Activated naive CD4-positive, alpha-beta T cell treated with anti-CD3 and anti-CD28 coated beads, Interleukin-2, amount 50 U/mL, for 24 hours (primary cell): Measurements from ENCODE around the gene TULP3.

Experiments
- H3K27ac Mint-ChIP-seq: one replicate; pipeline ENCODE4 v1.8.0; 2021; ENCODE audit warnings: mild to moderate bottlenecking, mixed read lengths
- H3K27me3 Mint-ChIP-seq: one replicate; pipeline ENCODE4 v1.8.0; 2021; ENCODE audit warnings: mixed read lengths
- H3K36me3 Mint-ChIP-seq: one replicate; pipeline ENCODE4 v1.8.0; 2021; ENCODE audit warnings: mixed read lengths
- H3K4me1 Mint-ChIP-seq: one replicate; pipeline ENCODE4 v1.8.0; 2021; ENCODE audit warnings: mixed read lengths
- H3K4me3 Mint-ChIP-seq: one replicate; pipeline ENCODE4 v1.8.0; 2021; ENCODE audit warnings: mild to moderate bottlenecking, mixed read lengths
- H3K9me3 Mint-ChIP-seq: one replicate; pipeline ENCODE4 v1.8.0; 2021; ENCODE audit warnings: mixed read lengths

The TULP3 gene

GRCh38 chr12:2963760-2964292 lies 73.1 kb downstream of the TULP3 start:
- Mint-ChIP-seq H3K4me1 (peaks cover 14% of the 10 kb centered on the region), H3K27me3 (peaks cover 21% of the 10 kb centered on the region), H3K9me3 (no peaks in the 10 kb centered on the region), H3K36me3 (no peaks in the 10 kb centered on the region), H3K4me3 (no peak overlapping the region), H3K27ac (no peak overlapping the region)

GRCh38 chr12:2967651-2968050 lies 77.0 kb downstream of the TULP3 start:
- H3K27me3 Mint-ChIP-seq, result peaks cover 14% of the 10 kb centered on the region
- no peaks in the 10 kb centered on the region for H3K4me1 Mint-ChIP-seq
- no peak overlapping the region for H3K4me3 Mint-ChIP-seq
- H3K9me3 Mint-ChIP-seq, result no peaks in the 10 kb centered on the region
- no peak overlapping the region for H3K27ac Mint-ChIP-seq
- no peaks in the 10 kb centered on the region for H3K36me3 Mint-ChIP-seq

GRCh38 chr12:2970744-2971143 lies 80.1 kb downstream of the TULP3 start:
- Mint-ChIP-seq H3K36me3 (no peaks in the 10 kb centered on the region), H3K9me3 (no peaks in the 10 kb centered on the region), H3K4me1 (no peaks in the 10 kb centered on the region), H3K27me3 (peaks cover 6% of the 10 kb centered on the region), H3K4me3 (no peak overlapping the region), H3K27ac (no peak overlapping the region)

- peaks cover 5% of the 10 kb centered on the region for H3K27me3 Mint-ChIP-seq
- no peaks in the 10 kb centered on the region for H3K9me3 Mint-ChIP-seq
- no peaks in the 10 kb centered on the region for H3K36me3 Mint-ChIP-seq
- no peaks in the 10 kb centered on the region for H3K4me1 Mint-ChIP-seq
- H3K27ac Mint-ChIP-seq, result no peak overlapping the region
- no peak overlapping the region for H3K4me3 Mint-ChIP-seq
Observed at GRCh38 chr12:2973566-2973965, 82.9 kb downstream of the TULP3 start.

GRCh38 chr12:2974560-2974971 lies 83.9 kb downstream of the TULP3 start:
- no peaks in the 10 kb centered on the region for H3K9me3 Mint-ChIP-seq
- H3K4me3 Mint-ChIP-seq, result no peak overlapping the region
- no peaks in the 10 kb centered on the region for H3K4me1 Mint-ChIP-seq
- H3K36me3 Mint-ChIP-seq, result no peaks in the 10 kb centered on the region
- peaks cover 5% of the 10 kb centered on the region for H3K27me3 Mint-ChIP-seq
- H3K27ac Mint-ChIP-seq, result no peak overlapping the region

GRCh38 chr12:2976581-2976996 lies 85.9 kb downstream of the TULP3 start:
- H3K4me3 Mint-ChIP-seq, result no peak overlapping the region
- H3K4me1 Mint-ChIP-seq, result no peaks in the 10 kb centered on the region
- peaks cover 3% of the 10 kb centered on the region for H3K27me3 Mint-ChIP-seq
- H3K27ac Mint-ChIP-seq, result no peak overlapping the region
- H3K9me3 Mint-ChIP-seq, result no peaks in the 10 kb centered on the region
- H3K36me3 Mint-ChIP-seq, result no peaks in the 10 kb centered on the region

GRCh38 chr12:2977776-2978175 lies 87.1 kb downstream of the TULP3 start:
- H3K27ac Mint-ChIP-seq, result no peak overlapping the region
- H3K27me3 Mint-ChIP-seq, result peaks cover 3% of the 10 kb centered on the region
- no peaks in the 10 kb centered on the region for H3K4me1 Mint-ChIP-seq
- H3K36me3 Mint-ChIP-seq, result no peaks in the 10 kb centered on the region
- no peaks in the 10 kb centered on the region for H3K9me3 Mint-ChIP-seq
- H3K4me3 Mint-ChIP-seq, result no peak overlapping the region

- H3K4me1 Mint-ChIP-seq, result no peaks in the 10 kb centered on the region
- H3K27ac Mint-ChIP-seq, result no peak overlapping the region
- H3K9me3 Mint-ChIP-seq, result no peaks in the 10 kb centered on the region
- no peaks in the 10 kb centered on the region for H3K36me3 Mint-ChIP-seq
- H3K27me3 Mint-ChIP-seq, result no peaks in the 10 kb centered on the region
- H3K4me3 Mint-ChIP-seq, result no peak overlapping the region
Observed at GRCh38 chr12:2979806-2980205, 89.1 kb downstream of the TULP3 start.

- Mint-ChIP-seq H3K4me3 (no peak overlapping the region), H3K27ac (no peak overlapping the region), H3K27me3 (no peaks in the 10 kb centered on the region), H3K4me1 (no peaks in the 10 kb centered on the region), H3K36me3 (no peaks in the 10 kb centered on the region), H3K9me3 (no peaks in the 10 kb centered on the region)
Observed at GRCh38 chr12:2980630-2981029, 89.9 kb downstream of the TULP3 start.

GRCh38 chr12:2982361-2982760 lies 91.7 kb downstream of the TULP3 start:
- Mint-ChIP-seq H3K27ac (no peak overlapping the region), H3K4me1 (no peaks in the 10 kb centered on the region), H3K4me3 (no peak overlapping the region), H3K9me3 (no peaks in the 10 kb centered on the region), H3K27me3 (peaks cover 1% of the 10 kb centered on the region), H3K36me3 (no peaks in the 10 kb centered on the region)

GRCh38 chr12:2984249-2984648 lies 93.6 kb downstream of the TULP3 start:
- H3K27me3 Mint-ChIP-seq, result peaks cover 1% of the 10 kb centered on the region
- no peaks in the 10 kb centered on the region for H3K36me3 Mint-ChIP-seq
- H3K27ac Mint-ChIP-seq, result no peak overlapping the region
- H3K4me1 Mint-ChIP-seq, result no peaks in the 10 kb centered on the region
- H3K9me3 Mint-ChIP-seq, result no peaks in the 10 kb centered on the region
- H3K4me3 Mint-ChIP-seq, result no peak overlapping the region

- Mint-ChIP-seq H3K4me1 (no peaks in the 10 kb centered on the region), H3K36me3 (no peaks in the 10 kb centered on the region), H3K4me3 (no peak overlapping the region), H3K27ac (no peak overlapping the region), H3K27me3 (peaks cover 1% of the 10 kb centered on the region), H3K9me3 (peaks cover 1% of the 10 kb centered on the region)
Observed at GRCh38 chr12:2984698-2985097, 94.0 kb downstream of the TULP3 start.

- Mint-ChIP-seq H3K27me3 (peaks cover 1% of the 10 kb centered on the region), H3K4me1 (no peaks in the 10 kb centered on the region), H3K9me3 (peaks cover 5% of the 10 kb centered on the region), H3K27ac (no peak overlapping the region), H3K36me3 (no peaks in the 10 kb centered on the region), H3K4me3 (no peak overlapping the region)
Observed at GRCh38 chr12:2986876-2987275, 96.2 kb downstream of the TULP3 start.

- Mint-ChIP-seq H3K27me3 (peaks cover 1% of the 10 kb centered on the region), H3K4me3 (no peak overlapping the region), H3K4me1 (no peaks in the 10 kb centered on the region), H3K9me3 (peaks cover 5% of the 10 kb centered on the region), H3K27ac (no peak overlapping the region), H3K36me3 (no peaks in the 10 kb centered on the region)
Observed at GRCh38 chr12:2988494-2988893, 97.8 kb downstream of the TULP3 start.
